CMK (cell line): ENCODE data around the gene WDR47.
"Not testable (repeated sequence)": the region's sequence is repeated elsewhere in the genome, so short reads cannot be mapped to it uniquely, and the experiment has no call there.

ENCODE experiments used
- DNase-seq: peaks from one replicate; pipeline ENCODE4 v3.0.0-alpha.2; 2010; ENCODE audit warnings: low read depth

WDR47 gene

GRCh38 chr1:108962681-108963051 is 79.2 kb downstream of the WDR47 start:
- no peak for DNase-seq

- no peak for DNase-seq
These were observed 80.0 kb downstream of the WDR47 start for GRCh38 chr1:108961752-108962486.

- no peak for DNase-seq
These were observed 80.7 kb downstream of the WDR47 start for GRCh38 chr1:108961198-108961597.

GRCh38 chr1:108960719-108961118 is 81.2 kb downstream of the WDR47 start:
- DNase-seq, result no peak

- DNase-seq, result no peak
These were observed 84.0 kb downstream of the WDR47 start for GRCh38 chr1:108957888-108958287.

- DNase-seq, result no peak
These were observed 86.0 kb downstream of the WDR47 start for GRCh38 chr1:108955881-108956280.

- DNase-seq, result no peak
These were observed 86.8 kb downstream of the WDR47 start for GRCh38 chr1:108955111-108955510.

GRCh38 chr1:108953452-108953851 is 88.5 kb downstream of the WDR47 start:
- DNase-seq, result no peak

- DNase-seq, result no peak
These were observed 90.7 kb downstream of the WDR47 start for GRCh38 chr1:108951242-108951641.

GRCh38 chr1:108949044-108949443 is 92.9 kb downstream of the WDR47 start:
- no peak for DNase-seq

- no peak for DNase-seq
These were observed 93.9 kb downstream of the WDR47 start for GRCh38 chr1:108947871-108948525.

GRCh38 chr1:108936170-108936569 is 105.7 kb downstream of the WDR47 start:
- no peak for DNase-seq

GRCh38 chr1:108933944-108934343 is 108.0 kb downstream of the WDR47 start:
- no peak for DNase-seq

- DNase-seq, result not testable (repeated sequence)
These were observed 114.3 kb downstream of the WDR47 start for GRCh38 chr1:108927565-108927964.

- no peak for DNase-seq
These were observed 116.0 kb downstream of the WDR47 start for GRCh38 chr1:108925920-108926319.
